GM23338 (cell line): Measurements from ENCODE around the gene ADGRL3. TPM values are rescaled to one million over a fixed set of nuclear protein-coding genes. Genes with fewer than 3 reads are reported as not detected.

Experiments
- ATAC-seq: fragments of 200-7000 bp; cut with Tn5 transposase; 3 replicates; pipeline ENCODE4 v1.9.1; 2020
- DNase-seq: peaks from one replicate; pipeline ENCODE4 v3.0.0-alpha.2; 2015; ENCODE audit warnings: low spot score
- H2AFZ ChIP-seq: fragments of 200-600 bp; sonication (generic); 2 replicates; pipeline ENCODE4 v1.8.0; 2016; ENCODE audit warnings: antibody characterized with exemption, mild to moderate bottlenecking, moderate library complexity
- H3F3A ChIP-seq: fragments of 200-600 bp; sonication (generic); replicated peaks from 2 replicates; pipeline ENCODE4 v1.8.0; 2017; ENCODE audit warnings: antibody characterized with exemption, mixed run types, low read depth
- H3K27ac ChIP-seq: fragments of 200-600 bp; sonication (generic); 2 replicates; pipeline ENCODE4 v1.6.1; 2016; ENCODE audit warnings: low read depth
- H3K27me3 ChIP-seq: fragments of 200-600 bp; sonication (generic); 2 replicates; pipeline ENCODE4 v1.8.0; 2016; ENCODE audit warnings: mild to moderate bottlenecking, mixed run types, moderate library complexity; ENCODE audit not compliant: insufficient read depth
- H3K36me3 ChIP-seq: fragments of 200-600 bp; sonication (generic); 2 replicates; pipeline ENCODE4 v1.8.0; 2016; ENCODE audit warnings: mild to moderate bottlenecking; ENCODE audit not compliant: insufficient read depth
- H3K4me1 ChIP-seq: fragments of 200-600 bp; sonication (generic); 2 replicates; pipeline ENCODE4 v1.8.0; 2016; ENCODE audit warnings: mild to moderate bottlenecking, moderate library complexity; ENCODE audit not compliant: insufficient read depth
- H3K4me2 ChIP-seq: fragments of 200-600 bp; sonication (generic); 2 replicates; pipeline ENCODE4 v1.7.1; 2017; ENCODE audit warnings: mixed run types
- H3K4me3 ChIP-seq: fragments of 200-600 bp; sonication (generic); 2 replicates; pipeline ENCODE4 v1.6.1; 2016; ENCODE audit warnings: mixed run types
- H3K79me2 ChIP-seq: fragments of 200-600 bp; sonication (generic); replicated peaks from 2 replicates; pipeline ENCODE4 v1.8.0; 2017; ENCODE audit warnings: mild to moderate bottlenecking; ENCODE audit not compliant: insufficient read depth
- H3K9me2 ChIP-seq: fragments of 200-600 bp; sonication (generic); 2 replicates; pipeline ENCODE4 v1.8.0; 2017; ENCODE audit not compliant: insufficient read depth
- H4K20me1 ChIP-seq: fragments of 200-600 bp; sonication (generic); replicated peaks from 2 replicates; pipeline ENCODE4 v1.8.0; 2017; ENCODE audit warnings: mild to moderate bottlenecking; ENCODE audit not compliant: insufficient read depth
- H3K27ac Mint-ChIP-seq: 2 replicates; pipeline ENCODE4 v1.8.0; 2020; ENCODE audit warnings: inconsistent platforms, mild to moderate bottlenecking, moderate library complexity, mixed read lengths
- H3K27me3 Mint-ChIP-seq: 3 replicates; pipeline ENCODE4 v1.8.0; 2022; ENCODE audit warnings: low read depth, mild to moderate bottlenecking, moderate library complexity, mixed read lengths, inconsistent platforms; ENCODE audit not compliant: insufficient read depth, poor library complexity
- H3K36me3 Mint-ChIP-seq: 3 replicates; pipeline ENCODE4 v1.8.0; 2021; ENCODE audit warnings: low read depth, mild to moderate bottlenecking, inconsistent platforms, moderate library complexity, mixed read lengths
- H3K4me1 Mint-ChIP-seq: 3 replicates; pipeline ENCODE4 v1.8.0; 2020; ENCODE audit warnings: mild to moderate bottlenecking, inconsistent platforms, mixed read lengths
- H3K4me3 Mint-ChIP-seq: 3 replicates; pipeline ENCODE4 v1.8.0; 2021; ENCODE audit warnings: moderate library complexity, mild to moderate bottlenecking, inconsistent platforms, mixed read lengths
- H3K9me3 Mint-ChIP-seq: 3 replicates; pipeline ENCODE4 v1.8.0; 2020; ENCODE audit warnings: moderate library complexity, mild to moderate bottlenecking, inconsistent platforms, mixed read lengths
- CREB1 ChIP-seq: fragments of 250-450 bp; sonication (Bioruptor Pico); IDR thresholded peaks from 2 replicates; pipeline ENCODE4 v1.5.0; 2020; ENCODE audit warnings: low read depth, mild to moderate bottlenecking, moderate library complexity
- CTCF ChIP-seq, 2 experiments: fragments of 200-600 bp in 1 of 2; sonication (generic) in 1 of 2; conservative IDR thresholded peaks; 2 replicates each; pipeline versions ENCODE4 v1.5.1 to v1.6.1; 2016 to 2017; ENCODE audit warnings: antibody characterized with exemption in 2 of 2, low read depth in 2 of 2, mild to moderate bottlenecking in 2 of 2, moderate library complexity in 1 of 2
- ETS1 ChIP-seq: IDR thresholded peaks from 2 replicates; pipeline ENCODE4 v1.6.1; 2016; ENCODE audit warnings: antibody characterized with exemption
- EZH2 ChIP-seq: fragments of 200-600 bp; sonication (generic); IDR thresholded peaks from one replicate; pipeline ENCODE4 v1.8.0; 2017; ENCODE audit warnings: antibody characterized with exemption, mild to moderate bottlenecking, low read depth; ENCODE audit not compliant: unreplicated experiment
- EZH2phosphoT487 ChIP-seq: fragments of 200-600 bp; sonication (generic); IDR thresholded peaks from one replicate; pipeline ENCODE4 v1.8.1; 2018; ENCODE audit warnings: antibody characterized with exemption; ENCODE audit not compliant: unreplicated experiment
- JUNB ChIP-seq: IDR thresholded peaks from one replicate; pipeline ENCODE4 v1.6.1; 2016; ENCODE audit warnings: antibody characterized with exemption; ENCODE audit not compliant: unreplicated experiment
- NANOG ChIP-seq: IDR thresholded peaks from 2 replicates; pipeline ENCODE4 v1.6.1; 2016; ENCODE audit warnings: antibody characterized with exemption, borderline replicate concordance
- POLR2AphosphoS5 ChIP-seq: IDR thresholded peaks from 2 replicates; pipeline ENCODE4 v1.6.1; 2016; ENCODE audit warnings: antibody characterized with exemption, low read depth
- STAT1 ChIP-seq: IDR thresholded peaks from one replicate; pipeline ENCODE4 v1.6.1; 2016; ENCODE audit warnings: antibody characterized with exemption; ENCODE audit not compliant: unreplicated experiment
- ZNF114 ChIP-seq: fragments of 250-450 bp; sonication (Bioruptor Pico); IDR thresholded peaks from 2 replicates; pipeline ENCODE4 v1.5.0; 2020; ENCODE audit warnings: mild to moderate bottlenecking, moderate library complexity
- ZNF331 ChIP-seq: fragments of 250-450 bp; sonication (Bioruptor Pico); IDR thresholded peaks from 2 replicates; pipeline ENCODE4 v1.5.0; 2020; ENCODE audit warnings: low read depth, mild to moderate bottlenecking, moderate library complexity
- polyA plus RNA-seq: library from polyadenylated mRNA; unstranded; fragments of >200 nt; fragmentation: Nextera tagmentation; extraction: Ambion mirVana; gene quantifications from 2 replicates; pipeline ENCODE4 v1.2.1, GENCODE V29; 2016
- total RNA-seq: library from RNA; depleted of rRNA; stranded (reverse); fragments of >200 nt; shearing (Covaris generic); gene quantifications from 2 replicates; pipeline ENCODE4 v1.2.3, GENCODE V29; 2014
- TF ChIP-seq, protein P1 (sequence below): IDR thresholded peaks from one replicate; pipeline ENCODE4 v1.6.1; 2018; ENCODE audit warnings: antibody characterized with exemption; ENCODE audit not compliant: unreplicated experiment
- TF ChIP-seq, protein P2 (sequence below): fragments of 250-450 bp; sonication (Bioruptor Pico); IDR thresholded peaks from 2 replicates; pipeline ENCODE4 v1.5.0; 2020; ENCODE audit warnings: mild to moderate bottlenecking, moderate library complexity

ADGRL3 gene
- total and polyA plus RNA-seq, 2 experiments from 2014 or later: 9.7 to 16.5 TPM

- no peak overlapping the region for H3K27ac Mint-ChIP-seq
Observed at GRCh38 chr4:61224573-61224972, 24.4 kb downstream of the ADGRL3 start.

More at GRCh38 chr4:61224573-61224972, 24.4 kb downstream of the ADGRL3 start:
- no peak for DNase-seq
- H3K4me1 Mint-ChIP-seq: peaks cover 27% of the 10 kb centered on the region
- H3K4me1 ChIP-seq: peaks cover 4% of the 10 kb centered on the region; the same call in 1 of the 2 replicates
- H3K9me3 Mint-ChIP-seq: no peaks in the 10 kb centered on the region
- H3K36me3 ChIP-seq: no peaks in the 10 kb centered on the region
- H3K9me2 ChIP-seq: no peaks in the 10 kb centered on the region
- H3K27me3 Mint-ChIP-seq: peaks cover 4% of the 10 kb centered on the region
- H2AFZ ChIP-seq: no peak overlapping the region
- H3K4me2 ChIP-seq: no peak overlapping the region
- no peak overlapping the region for H3K4me3 ChIP-seq
- H3K27ac ChIP-seq: no peak overlapping the region
- TF ChIP-seq ZNF331 (CRISPR knock-in tag): no peak
- TF ChIP-seq NANOG: no peak
- no peak for TF ChIP-seq EZH2
- TF ChIP-seq JUNB: no peak
- no peak for TF ChIP-seq ZNF114 (CRISPR knock-in tag)
- TF ChIP-seq ETS1: no peak
- no peak for TF ChIP-seq EZH2phosphoT487
- TF ChIP-seq, protein P1, sequence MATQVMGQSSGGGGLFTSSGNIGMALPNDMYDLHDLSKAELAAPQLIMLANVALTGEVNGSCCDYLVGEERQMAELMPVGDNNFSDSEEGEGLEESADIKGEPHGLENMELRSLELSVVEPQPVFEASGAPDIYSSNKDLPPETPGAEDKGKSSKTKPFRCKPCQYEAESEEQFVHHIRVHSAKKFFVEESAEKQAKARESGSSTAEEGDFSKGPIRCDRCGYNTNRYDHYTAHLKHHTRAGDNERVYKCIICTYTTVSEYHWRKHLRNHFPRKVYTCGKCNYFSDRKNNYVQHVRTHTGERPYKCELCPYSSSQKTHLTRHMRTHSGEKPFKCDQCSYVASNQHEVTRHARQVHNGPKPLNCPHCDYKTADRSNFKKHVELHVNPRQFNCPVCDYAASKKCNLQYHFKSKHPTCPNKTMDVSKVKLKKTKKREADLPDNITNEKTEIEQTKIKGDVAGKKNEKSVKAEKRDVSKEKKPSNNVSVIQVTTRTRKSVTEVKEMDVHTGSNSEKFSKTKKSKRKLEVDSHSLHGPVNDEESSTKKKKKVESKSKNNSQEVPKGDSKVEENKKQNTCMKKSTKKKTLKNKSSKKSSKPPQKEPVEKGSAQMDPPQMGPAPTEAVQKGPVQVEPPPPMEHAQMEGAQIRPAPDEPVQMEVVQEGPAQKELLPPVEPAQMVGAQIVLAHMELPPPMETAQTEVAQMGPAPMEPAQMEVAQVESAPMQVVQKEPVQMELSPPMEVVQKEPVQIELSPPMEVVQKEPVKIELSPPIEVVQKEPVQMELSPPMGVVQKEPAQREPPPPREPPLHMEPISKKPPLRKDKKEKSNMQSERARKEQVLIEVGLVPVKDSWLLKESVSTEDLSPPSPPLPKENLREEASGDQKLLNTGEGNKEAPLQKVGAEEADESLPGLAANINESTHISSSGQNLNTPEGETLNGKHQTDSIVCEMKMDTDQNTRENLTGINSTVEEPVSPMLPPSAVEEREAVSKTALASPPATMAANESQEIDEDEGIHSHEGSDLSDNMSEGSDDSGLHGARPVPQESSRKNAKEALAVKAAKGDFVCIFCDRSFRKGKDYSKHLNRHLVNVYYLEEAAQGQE: no peak
- no peak for TF ChIP-seq POLR2AphosphoS5
- TF ChIP-seq CTCF (conservative IDR thresholded peaks at IDR 0.05; ENCODE audit: low read depth in 2 of 2): no peak
- no peak for TF ChIP-seq STAT1
- no peak for TF ChIP-seq CREB1 (CRISPR knock-in tag)
- TF ChIP-seq, protein P2, sequence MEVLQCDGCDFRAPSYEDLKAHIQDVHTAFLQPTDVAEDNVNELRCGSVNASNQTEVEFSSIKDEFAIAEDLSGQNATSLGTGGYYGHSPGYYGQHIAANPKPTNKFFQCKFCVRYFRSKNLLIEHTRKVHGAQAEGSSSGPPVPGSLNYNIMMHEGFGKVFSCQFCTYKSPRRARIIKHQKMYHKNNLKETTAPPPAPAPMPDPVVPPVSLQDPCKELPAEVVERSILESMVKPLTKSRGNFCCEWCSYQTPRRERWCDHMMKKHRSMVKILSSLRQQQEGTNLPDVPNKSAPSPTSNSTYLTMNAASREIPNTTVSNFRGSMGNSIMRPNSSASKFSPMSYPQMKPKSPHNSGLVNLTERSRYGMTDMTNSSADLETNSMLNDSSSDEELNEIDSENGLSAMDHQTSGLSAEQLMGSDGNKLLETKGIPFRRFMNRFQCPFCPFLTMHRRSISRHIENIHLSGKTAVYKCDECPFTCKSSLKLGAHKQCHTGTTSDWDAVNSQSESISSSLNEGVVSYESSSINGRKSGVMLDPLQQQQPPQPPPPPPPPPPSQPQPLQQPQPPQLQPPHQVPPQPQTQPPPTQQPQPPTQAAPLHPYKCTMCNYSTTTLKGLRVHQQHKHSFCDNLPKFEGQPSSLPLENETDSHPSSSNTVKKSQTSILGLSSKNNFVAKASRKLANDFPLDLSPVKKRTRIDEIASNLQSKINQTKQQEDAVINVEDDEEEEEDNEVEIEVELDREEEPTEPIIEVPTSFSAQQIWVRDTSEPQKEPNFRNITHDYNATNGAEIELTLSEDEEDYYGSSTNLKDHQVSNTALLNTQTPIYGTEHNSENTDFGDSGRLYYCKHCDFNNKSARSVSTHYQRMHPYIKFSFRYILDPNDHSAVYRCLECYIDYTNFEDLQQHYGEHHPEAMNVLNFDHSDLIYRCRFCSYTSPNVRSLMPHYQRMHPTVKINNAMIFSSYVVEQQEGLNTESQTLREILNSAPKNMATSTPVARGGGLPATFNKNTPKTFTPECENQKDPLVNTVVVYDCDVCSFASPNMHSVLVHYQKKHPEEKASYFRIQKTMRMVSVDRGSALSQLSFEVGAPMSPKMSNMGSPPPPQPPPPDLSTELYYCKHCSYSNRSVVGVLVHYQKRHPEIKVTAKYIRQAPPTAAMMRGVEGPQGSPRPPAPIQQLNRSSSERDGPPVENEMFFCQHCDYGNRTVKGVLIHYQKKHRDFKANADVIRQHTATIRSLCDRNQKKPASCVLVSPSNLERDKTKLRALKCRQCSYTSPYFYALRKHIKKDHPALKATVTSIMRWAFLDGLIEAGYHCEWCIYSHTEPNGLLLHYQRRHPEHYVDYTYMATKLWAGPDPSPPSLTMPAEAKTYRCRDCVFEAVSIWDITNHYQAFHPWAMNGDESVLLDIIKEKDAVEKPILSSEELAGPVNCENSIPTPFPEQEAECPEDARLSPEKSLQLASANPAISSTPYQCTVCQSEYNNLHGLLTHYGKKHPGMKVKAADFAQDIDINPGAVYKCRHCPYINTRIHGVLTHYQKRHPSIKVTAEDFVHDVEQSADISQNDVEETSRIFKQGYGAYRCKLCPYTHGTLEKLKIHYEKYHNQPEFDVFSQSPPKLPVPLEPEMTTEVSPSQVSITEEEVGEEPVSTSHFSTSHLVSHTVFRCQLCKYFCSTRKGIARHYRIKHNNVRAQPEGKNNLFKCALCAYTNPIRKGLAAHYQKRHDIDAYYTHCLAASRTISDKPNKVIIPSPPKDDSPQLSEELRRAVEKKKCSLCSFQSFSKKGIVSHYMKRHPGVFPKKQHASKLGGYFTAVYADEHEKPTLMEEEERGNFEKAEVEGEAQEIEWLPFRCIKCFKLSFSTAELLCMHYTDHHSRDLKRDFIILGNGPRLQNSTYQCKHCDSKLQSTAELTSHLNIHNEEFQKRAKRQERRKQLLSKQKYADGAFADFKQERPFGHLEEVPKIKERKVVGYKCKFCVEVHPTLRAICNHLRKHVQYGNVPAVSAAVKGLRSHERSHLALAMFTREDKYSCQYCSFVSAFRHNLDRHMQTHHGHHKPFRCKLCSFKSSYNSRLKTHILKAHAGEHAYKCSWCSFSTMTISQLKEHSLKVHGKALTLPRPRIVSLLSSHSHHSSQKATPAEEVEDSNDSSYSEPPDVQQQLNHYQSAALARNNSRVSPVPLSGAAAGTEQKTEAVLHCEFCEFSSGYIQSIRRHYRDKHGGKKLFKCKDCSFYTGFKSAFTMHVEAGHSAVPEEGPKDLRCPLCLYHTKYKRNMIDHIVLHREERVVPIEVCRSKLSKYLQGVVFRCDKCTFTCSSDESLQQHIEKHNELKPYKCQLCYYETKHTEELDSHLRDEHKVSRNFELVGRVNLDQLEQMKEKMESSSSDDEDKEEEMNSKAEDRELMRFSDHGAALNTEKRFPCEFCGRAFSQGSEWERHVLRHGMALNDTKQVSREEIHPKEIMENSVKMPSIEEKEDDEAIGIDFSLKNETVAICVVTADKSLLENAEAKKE (CRISPR knock-in tag): no peak
- H3F3A ChIP-seq: no peaks in the 10 kb centered on the region
- H3K79me2 ChIP-seq: peaks cover 35% of the 10 kb centered on the region
- no peaks in the 10 kb centered on the region for H4K20me1 ChIP-seq
- no peaks in the 10 kb centered on the region for H3K36me3 Mint-ChIP-seq
- ATAC-seq: no peak
- no peaks in the 10 kb centered on the region for H3K27me3 ChIP-seq
- H3K4me3 Mint-ChIP-seq: no peak overlapping the region
